H1 (cell line): ENCODE results near the gene PROSER2. TPM values are rescaled to one million over a fixed set of nuclear protein-coding genes. Genes with fewer than 3 reads are reported as not detected.

Source experiments
- SUZ12 ChIP-seq: fragments of 200-600 bp; sonication (generic); IDR thresholded peaks from 2 replicates; pipeline ENCODE4 v1.6.1; 2012; ENCODE audit warnings: mild to moderate bottlenecking, inconsistent platforms, low read length, moderate library complexity, mixed read lengths
- polyA plus RNA-seq, 7 experiments: library from polyadenylated mRNA; depleted of rRNA in 3 of 7; stranded (reverse) in 5 of 7; unstranded in 2 of 7; fragments of >200 nt in 5 of 7; fragments of 200-250 nt in 2 of 7; gene quantifications; 1 replicate in 5 of 7; 2 replicates in 1 of 7; 4 replicates in 1 of 7; pipeline versions ENCODE4 v1.2.1 to v1.2.3, GENCODE V29; 2011 to 2013; ENCODE audit warnings: missing spikeins in 2 of 7, mixed read lengths in 2 of 7
- total RNA-seq: library from RNA; stranded (reverse); fragmentation: NEBNext Ultra II Directional; extraction: Animal tissue kit (Norgen Biotek cat#: 25700); gene quantifications from 2 replicates; pipeline ENCODE4 v1.2.1, GENCODE V29; 2021
- TF ChIP-seq, protein P1 (sequence below): IDR thresholded peaks from 2 replicates; pipeline ENCODE4 v1.6.1; 2012; ENCODE audit warnings: low read length, inconsistent platforms

Gene PROSER2
- total and polyA plus RNA-seq, 2 of the 8 experiments (the other 6 are each of a cell fraction or from before 2014, with no cell fraction given) = 3.9 to 13.7 TPM

DNA sequence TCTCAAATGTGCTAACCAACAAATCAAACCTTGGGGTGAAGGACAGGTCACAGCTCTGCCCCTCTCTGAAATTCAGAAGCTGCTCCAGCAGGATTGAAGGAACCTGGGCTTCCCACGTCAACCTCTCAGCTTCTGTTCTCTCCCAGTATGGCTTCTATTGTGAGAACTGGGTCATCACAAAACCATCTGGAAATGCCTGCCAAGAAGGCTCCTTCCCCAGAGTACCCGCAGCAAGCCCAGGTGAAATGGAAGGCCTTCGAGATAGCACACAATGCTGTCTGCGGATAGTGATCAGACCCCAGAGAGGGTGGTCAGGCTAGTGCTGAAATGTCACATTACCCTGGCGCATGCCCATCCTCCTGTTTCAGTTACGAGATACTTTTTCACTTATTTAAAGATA is 16.4 kb upstream of the PROSER2 start (continued):
- TF ChIP-seq, protein P1, sequence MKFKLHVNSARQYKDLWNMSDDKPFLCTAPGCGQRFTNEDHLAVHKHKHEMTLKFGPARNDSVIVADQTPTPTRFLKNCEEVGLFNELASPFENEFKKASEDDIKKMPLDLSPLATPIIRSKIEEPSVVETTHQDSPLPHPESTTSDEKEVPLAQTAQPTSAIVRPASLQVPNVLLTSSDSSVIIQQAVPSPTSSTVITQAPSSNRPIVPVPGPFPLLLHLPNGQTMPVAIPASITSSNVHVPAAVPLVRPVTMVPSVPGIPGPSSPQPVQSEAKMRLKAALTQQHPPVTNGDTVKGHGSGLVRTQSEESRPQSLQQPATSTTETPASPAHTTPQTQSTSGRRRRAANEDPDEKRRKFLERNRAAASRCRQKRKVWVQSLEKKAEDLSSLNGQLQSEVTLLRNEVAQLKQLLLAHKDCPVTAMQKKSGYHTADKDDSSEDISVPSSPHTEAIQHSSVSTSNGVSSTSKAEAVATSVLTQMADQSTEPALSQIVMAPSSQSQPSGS = no peak
- TF ChIP-seq SUZ12 = no peak
- TF ChIP-seq, all 59 proteins: peak for 0
